ENCODE measurements around the gene MT1A. TPM values are rescaled to one million over a fixed set of nuclear protein-coding genes. Genes with fewer than 3 reads are reported as not detected.
"Not testable (repeated sequence)": the region's sequence is repeated elsewhere in the genome, so short reads cannot be mapped to it uniquely, and the experiment has no call there.

The MT1A gene
- total RNA-seq, 1 experiment from 2014 or later, result not detected

DNA sequence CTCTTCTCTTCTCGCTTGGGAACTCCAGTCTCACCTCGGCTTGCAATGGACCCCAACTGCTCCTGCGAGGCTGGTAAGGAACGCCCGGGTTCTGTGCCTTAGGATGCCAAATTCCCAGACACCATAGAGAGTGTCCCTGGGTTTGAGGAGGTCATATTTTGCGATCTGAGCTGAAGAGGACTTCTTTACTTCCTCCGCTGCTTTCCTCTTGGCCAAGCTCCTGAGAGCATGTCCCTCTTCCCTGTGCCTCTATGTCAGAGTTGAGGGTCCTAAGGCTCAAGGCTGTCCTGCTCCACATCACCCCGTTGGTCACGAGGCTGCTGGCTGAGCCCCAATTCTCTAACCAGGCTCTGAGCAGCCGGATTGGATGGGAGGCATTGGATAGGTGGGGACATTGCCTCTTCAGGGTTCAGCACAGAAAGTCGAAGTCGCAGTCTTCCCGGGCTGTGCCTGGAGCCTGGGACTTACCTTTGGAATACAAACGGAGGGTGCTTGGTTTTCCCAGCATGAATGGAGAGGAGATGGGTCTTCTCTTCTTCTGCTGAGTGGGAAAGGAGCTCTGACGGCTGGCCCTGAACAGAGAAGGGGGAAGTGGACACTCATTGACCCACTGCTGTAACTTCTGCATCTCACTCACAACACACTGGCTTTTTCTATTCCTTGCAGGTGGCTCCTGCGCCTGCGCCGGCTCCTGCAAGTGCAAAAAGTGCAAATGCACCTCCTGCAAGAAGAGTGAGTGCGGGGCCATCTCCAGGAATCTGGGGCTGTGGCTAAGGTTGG is 31.6 kb downstream of the MT1A start:
- H3K4me3 ChIP-seq (replicated peaks in 1 of 2; ENCODE audit: low read depth in 1 of 2, low read length in 2 of 2), result no peak overlapping the region
- no TSS peak for BruUV-seq (replicated peaks)
- H3K36me3 ChIP-seq (ENCODE audit: control insufficient read depth in 1 of 2, insufficient read depth in 2 of 2, low read length in 2 of 2), result no peaks in the 10 kb centered on the region
- no peak overlapping the region for H3K9ac ChIP-seq (ENCODE audit: low read length)
- intact Hi-C loops (cut with micrococcal nuclease), result no loop called here
- POLR2A ChIA-PET, result no interaction called here
- ATAC-seq (no peak), DNase-seq (ENCODE audit: low read depth, low spot score) (no peak)
- H3K9me3 ChIP-seq (ENCODE audit: control insufficient read depth in 1 of 2, insufficient read depth in 1 of 2, low read depth in 1 of 2, low read length in 2 of 2), result no peaks in the 10 kb centered on the region
- RAD21 ChIA-PET (ENCODE audit: low non-redundant PET in 1 of 2, low total read pairs in 2 of 2, uncharacterized antibody in 2 of 2, unreplicated experiment in 2 of 2), result no interaction called here
- no peaks in the 10 kb centered on the region for H3K79me2 ChIP-seq (ENCODE audit: insufficient read depth, low read length)
- no peak overlapping the region for H2AFZ ChIP-seq (ENCODE audit: low read depth, low read length, poor library complexity, severe bottlenecking)
- no peak overlapping the region for H3K4me2 ChIP-seq (ENCODE audit: low read length)
- H3K9me2 ChIP-seq (ENCODE audit: insufficient read depth), result no peaks in the 10 kb centered on the region
- TF ChIP-seq CEBPB (IDR thresholded peaks at IDR 0.05; ENCODE audit: low read depth) (no peak), YY1 (IDR thresholded peaks at IDR 0.05; ENCODE audit: extremely low read depth, insufficient replicate concordance, low read depth, low read length) (no peak), SIN3A (IDR thresholded peaks at IDR 0.05; ENCODE audit: low read depth) (no peak), ZFX (IDR thresholded peaks at IDR 0.05) (no peak)
- TF ChIP-seq, protein P1, sequence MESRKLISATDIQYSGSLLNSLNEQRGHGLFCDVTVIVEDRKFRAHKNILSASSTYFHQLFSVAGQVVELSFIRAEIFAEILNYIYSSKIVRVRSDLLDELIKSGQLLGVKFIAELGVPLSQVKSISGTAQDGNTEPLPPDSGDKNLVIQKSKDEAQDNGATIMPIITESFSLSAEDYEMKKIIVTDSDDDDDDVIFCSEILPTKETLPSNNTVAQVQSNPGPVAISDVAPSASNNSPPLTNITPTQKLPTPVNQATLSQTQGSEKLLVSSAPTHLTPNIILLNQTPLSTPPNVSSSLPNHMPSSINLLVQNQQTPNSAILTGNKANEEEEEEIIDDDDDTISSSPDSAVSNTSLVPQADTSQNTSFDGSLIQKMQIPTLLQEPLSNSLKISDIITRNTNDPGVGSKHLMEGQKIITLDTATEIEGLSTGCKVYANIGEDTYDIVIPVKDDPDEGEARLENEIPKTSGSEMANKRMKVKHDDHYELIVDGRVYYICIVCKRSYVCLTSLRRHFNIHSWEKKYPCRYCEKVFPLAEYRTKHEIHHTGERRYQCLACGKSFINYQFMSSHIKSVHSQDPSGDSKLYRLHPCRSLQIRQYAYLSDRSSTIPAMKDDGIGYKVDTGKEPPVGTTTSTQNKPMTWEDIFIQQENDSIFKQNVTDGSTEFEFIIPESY (IDR thresholded peaks at IDR 0.05; ENCODE audit: extremely low read depth, insufficient replicate concordance, low read length), result no peak
- CTCF ChIA-PET, result no interaction called here
- no peaks in the 10 kb centered on the region for H4K20me1 ChIP-seq (ENCODE audit: insufficient read depth)
- H3K27me3 ChIP-seq (ENCODE audit: insufficient read depth, low read length), result no peaks in the 10 kb centered on the region
- H3K4me1 ChIP-seq (ENCODE audit: control insufficient read depth in 1 of 2, insufficient read depth in 2 of 2, low read length in 2 of 2), result no peaks in the 10 kb centered on the region
- no peak overlapping the region for H3K27ac ChIP-seq (ENCODE audit: low read depth, low read length)

DNA sequence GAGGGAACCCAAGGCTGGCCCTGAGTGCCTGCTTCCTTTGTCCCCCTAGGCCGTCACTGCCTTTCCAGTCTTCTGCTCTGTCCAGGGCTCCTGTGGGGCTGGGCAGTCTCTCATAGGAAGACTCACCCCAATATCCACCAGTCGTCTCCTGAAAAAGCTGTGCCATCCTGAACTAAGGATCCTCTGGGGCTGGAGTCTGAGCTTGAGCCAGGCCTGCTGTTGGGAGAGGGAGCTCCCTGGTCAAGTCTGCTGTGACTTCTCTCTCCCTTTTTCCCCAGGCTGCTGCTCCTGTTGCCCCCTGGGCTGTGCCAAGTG is 32.1 kb downstream of the MT1A start:
- no peaks in the 10 kb centered on the region for H3K9me3 ChIP-seq (ENCODE audit: control insufficient read depth in 1 of 2, insufficient read depth in 1 of 2, low read depth in 1 of 2, low read length in 2 of 2)
- no peak overlapping the region for H3K9ac ChIP-seq (ENCODE audit: low read length)
- H3K27ac ChIP-seq (ENCODE audit: low read depth, low read length), result no peak overlapping the region
- no TSS peak for BruUV-seq (replicated peaks)
- intact Hi-C loops (cut with micrococcal nuclease), result no loop called here
- no peak overlapping the region for H3K4me2 ChIP-seq (ENCODE audit: low read length)
- H3K36me3 ChIP-seq (ENCODE audit: control insufficient read depth in 1 of 2, insufficient read depth in 2 of 2, low read length in 2 of 2), result no peaks in the 10 kb centered on the region
- no peak for ATAC-seq
- no peaks in the 10 kb centered on the region for H3K4me1 ChIP-seq (ENCODE audit: control insufficient read depth in 1 of 2, insufficient read depth in 2 of 2, low read length in 2 of 2)
- no peaks in the 10 kb centered on the region for H3K9me2 ChIP-seq (ENCODE audit: insufficient read depth)
- RAD21 ChIA-PET (ENCODE audit: low non-redundant PET in 1 of 2, low total read pairs in 2 of 2, uncharacterized antibody in 2 of 2, unreplicated experiment in 2 of 2), result no interaction called here
- H4K20me1 ChIP-seq (ENCODE audit: insufficient read depth), result no peaks in the 10 kb centered on the region
- DNase-seq (ENCODE audit: low read depth, low spot score), result no peak
- no peaks in the 10 kb centered on the region for H3K79me2 ChIP-seq (ENCODE audit: insufficient read depth, low read length)
- H2AFZ ChIP-seq (ENCODE audit: low read depth, low read length, poor library complexity, severe bottlenecking), result no peak overlapping the region
- POLR2A ChIA-PET, result no interaction called here
- no peak overlapping the region for H3K4me3 ChIP-seq (replicated peaks in 1 of 2; ENCODE audit: low read depth in 1 of 2, low read length in 2 of 2)
- H3K27me3 ChIP-seq (ENCODE audit: insufficient read depth, low read length), result no peaks in the 10 kb centered on the region
- CTCF ChIA-PET, result no interaction called here
- TF ChIP-seq CBX3 (IDR thresholded peaks at IDR 0.05; ENCODE audit: low read depth) (no peak), RAD21 (IDR thresholded peaks at IDR 0.05; ENCODE audit: low read depth) (no peak), POLR2AphosphoS5 (IDR thresholded peaks at IDR 0.05; ENCODE audit: low read depth, low read length) (no peak), TCF7L2 (IDR thresholded peaks at IDR 0.05; ENCODE audit: borderline replicate concordance, extremely low read depth, insufficient read depth, insufficient read length) (no peak), EZH2 (IDR thresholded peaks at IDR 0.05) (no peak), ZNF274 (IDR thresholded peaks at IDR 0.05; ENCODE audit: low read depth, low read length) (no peak), ZFX (IDR thresholded peaks at IDR 0.05) (no peak), JUND (IDR thresholded peaks at IDR 0.05) (no peak), ELF1 (IDR thresholded peaks at IDR 0.05; ENCODE audit: borderline replicate concordance, low read depth) (no peak), CEBPB (IDR thresholded peaks at IDR 0.05; ENCODE audit: low read depth) (no peak), YY1 (IDR thresholded peaks at IDR 0.05; ENCODE audit: extremely low read depth, insufficient replicate concordance, low read depth, low read length) (no peak)

DNA sequence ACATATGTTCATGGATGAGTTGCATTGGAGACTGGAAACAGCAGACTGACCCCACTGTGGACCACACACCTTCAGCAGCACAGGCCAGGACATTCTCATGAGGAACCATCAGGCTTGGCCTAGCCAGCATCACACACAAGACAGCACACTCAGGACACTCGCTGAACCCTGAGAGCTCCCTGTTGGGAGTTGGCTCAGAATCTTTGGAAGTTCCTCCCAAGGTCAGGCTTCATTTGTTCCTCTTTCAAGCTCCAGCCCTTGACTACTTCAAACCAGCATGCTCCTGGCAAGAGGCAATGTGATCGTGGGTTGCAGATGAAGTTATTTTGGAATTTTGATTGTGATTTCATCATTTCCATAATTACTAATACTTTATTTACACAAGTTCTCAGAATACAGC is 33.2 kb downstream of the MT1A start:
- DNase-seq (ENCODE audit: low read depth, low spot score); H4K20me1 ChIP-seq (ENCODE audit: insufficient read depth); H3K4me3 ChIP-seq (replicated peaks in 1 of 2; ENCODE audit: low read depth in 1 of 2, low read length in 2 of 2); RAD21 ChIA-PET (ENCODE audit: low non-redundant PET in 1 of 2, low total read pairs in 2 of 2, uncharacterized antibody in 2 of 2, unreplicated experiment in 2 of 2); BruUV-seq (replicated peaks); H3K27ac ChIP-seq (ENCODE audit: low read depth, low read length); H3K9ac ChIP-seq (ENCODE audit: low read length); H3K4me2 ChIP-seq (ENCODE audit: low read length); H3K9me2 ChIP-seq (ENCODE audit: insufficient read depth); H3K27me3 ChIP-seq (ENCODE audit: insufficient read depth, low read length); H3K36me3 ChIP-seq (ENCODE audit: control insufficient read depth in 1 of 2, insufficient read depth in 2 of 2, low read length in 2 of 2); ATAC-seq; intact Hi-C loops (cut with micrococcal nuclease); CTCF ChIA-PET; POLR2A ChIA-PET; H3K79me2 ChIP-seq (ENCODE audit: insufficient read depth, low read length); H3K9me3 ChIP-seq (ENCODE audit: control insufficient read depth in 1 of 2, insufficient read depth in 1 of 2, low read depth in 1 of 2, low read length in 2 of 2); H3K4me1 ChIP-seq (ENCODE audit: control insufficient read depth in 1 of 2, insufficient read depth in 2 of 2, low read length in 2 of 2); H2AFZ ChIP-seq (ENCODE audit: low read depth, low read length, poor library complexity, severe bottlenecking): not testable (repeated sequence)

Data from HCT116 (cell line).